ENCODE results near the gene BCCIP.

GRCh38 chr10:125840406-125840805, 17.1 kb downstream of the BCCIP start:
- no peak for TF ChIP-seq CTCF (IDR thresholded peaks at IDR 0.05)
- no peak for TF ChIP-seq POLR2A (IDR thresholded peaks at IDR 0.05; ENCODE audit: low read depth)
- no peak for TF ChIP-seq EP300 (IDR thresholded peaks at IDR 0.05)
- no peak for TF ChIP-seq POLR2AphosphoS5 (IDR thresholded peaks at IDR 0.05)

All from esophagus muscularis mucosa (tissue), 4 donors.